K562 (cell line): ENCODE measurements around the gene ZSCAN22. TPM values are rescaled to one million over a fixed set of nuclear protein-coding genes. Genes with fewer than 3 reads are reported as not detected.

Source experiments
- AFF4 ChIP-seq: sonication (generic); formaldehyde crosslinking; IDR thresholded peaks from 2 replicates; pipeline ENCODE4 v1.8.0; 2023; ENCODE audit warnings: mild to moderate bottlenecking, missing genetic modification reagents
- ARNT ChIP-seq, 2 experiments: fragments of 450-650 bp; IDR thresholded peaks; 2 replicates each; pipeline ENCODE4 v1.6.1; 2016; ENCODE audit warnings: mild to moderate bottlenecking in 1 of 2
- CBFB ChIP-seq: sonication (generic); formaldehyde crosslinking; IDR thresholded peaks from 2 replicates; pipeline ENCODE4 v1.4.0; 2020; ENCODE audit warnings: mild to moderate bottlenecking, missing genetic modification reagents
- CEBPG ChIP-seq, 3 experiments: fragments of 200-800 bp in 1 of 3; sonication (Bioruptor generic) in 1 of 3; sonication (generic) in 1 of 3; formaldehyde crosslinking in 1 of 3; IDR thresholded peaks in 2 of 3; conservative IDR thresholded peaks in 1 of 3; 2 replicates each; pipeline versions ENCODE4 v1.6.1 to v1.8.0; 2016 to 2022; ENCODE audit warnings: missing compliant biosample characterization in 2 of 3, missing genetic modification characterization in 2 of 3, mild to moderate bottlenecking in 1 of 3, missing genetic modification reagents in 1 of 3
- CREB3 ChIP-seq: fragments of 450-650 bp; conservative IDR thresholded peaks from 2 replicates; pipeline ENCODE4 v1.6.1; 2016; ENCODE audit warnings: missing genetic modification characterization, low read depth, mild to moderate bottlenecking, missing compliant biosample characterization, moderate library complexity
- ELF1 ChIP-seq: fragments of 200-800 bp; sonication (Bioruptor generic); IDR thresholded peaks from 2 replicates; pipeline ENCODE4 v1.6.1; 2016; ENCODE audit warnings: missing genetic modification characterization, missing compliant biosample characterization
- FOXP1 ChIP-seq: sonication (generic); formaldehyde crosslinking; IDR thresholded peaks from 2 replicates; pipeline ENCODE4 v1.8.0; 2022; ENCODE audit warnings: mild to moderate bottlenecking, missing genetic modification reagents
- HEY1 ChIP-seq: fragments of 250-450 bp; sonication (Bioruptor Pico); IDR thresholded peaks from 2 replicates; pipeline ENCODE4 v1.5.0; 2020; ENCODE audit warnings: mild to moderate bottlenecking, moderate library complexity, borderline replicate concordance
- PBX2 ChIP-seq, 2 experiments: IDR thresholded peaks in 1 of 2; conservative IDR thresholded peaks in 1 of 2; 2 replicates each; pipeline ENCODE4 v1.6.1; 2016; ENCODE audit warnings: low read depth in 2 of 2, mild to moderate bottlenecking in 1 of 2, missing compliant biosample characterization in 1 of 2, missing genetic modification characterization in 1 of 2, moderate library complexity in 1 of 2
- POLR2H ChIP-seq: IDR thresholded peaks from 2 replicates; pipeline ENCODE4 v1.6.1; 2016; ENCODE audit warnings: missing genetic modification characterization, low read depth, mild to moderate bottlenecking, control low read depth, missing compliant biosample characterization, moderate library complexity
- PRDM10 ChIP-seq: fragments of 450-650 bp; IDR thresholded peaks from 2 replicates; pipeline ENCODE4 v1.6.1; 2018; ENCODE audit not compliant: partially characterized antibody
- SRSF1 ChIP-seq: fragments of 200-400 bp; formaldehyde crosslinking; IDR thresholded peaks from 2 replicates; pipeline ENCODE4 v1.6.1; 2017; ENCODE audit warnings: mild to moderate bottlenecking, low read depth, low read length, moderate library complexity
- WHSC1 ChIP-seq: IDR thresholded peaks from one replicate; pipeline ENCODE4 v1.6.1; 2012; ENCODE audit warnings: low read length, control low read depth, inconsistent platforms
- ZEB2 ChIP-seq: fragments of 450-650 bp; IDR thresholded peaks from 2 replicates; pipeline ENCODE4 v1.6.1; 2016
- polyA plus RNA-seq, 8 experiments: library from polyadenylated mRNA; depleted of rRNA in 4 of 8; stranded (reverse) in 5 of 8; unstranded in 3 of 8; fragments of >200 nt; fragmentation: Nextera tagmentation in 2 of 8; fragmentation: Illumina TruSeq in 1 of 8; extraction: Ambion mirVana in 2 of 8; extraction: Trizol in 1 of 8; gene quantifications; 2 replicates each; pipeline versions ENCODE4 v1.2.1 to v1.2.3, GENCODE V29; 2011 to 2014; ENCODE audit warnings: inconsistent platforms in 1 of 8, missing spikeins in 1 of 8
- total RNA-seq, 7 experiments: library from RNA; depleted of rRNA in 6 of 7; stranded (reverse); fragments of >200 nt in 6 of 7; fragmentation: Illumina TruSeq in 2 of 7; extraction: Trizol in 2 of 7; gene quantifications; 2 replicates each; pipeline versions ENCODE4 v1.2.1 to v1.2.3, GENCODE V29; 2011 to 2021; ENCODE audit warnings: low replicate concordance in 1 of 7

Gene ZSCAN22
- total and polyA plus RNA-seq, 9 of the 15 experiments (the other 6 are each of a cell fraction or from before 2014, with no cell fraction given): 0.98 to 5.3 (median 3.0) TPM

GRCh38 chr19:58279042-58279924 lies 47.5 kb upstream of the ZSCAN22 start (continued):
- TF ChIP-seq CEBPG (CRISPR knock-in tag; IDR thresholded peaks at IDR 0.05) (no peak), CEBPG (tag; conservative IDR thresholded peaks at IDR 0.05 in 1 of 2, IDR thresholded peaks at IDR 0.05 in 1 of 2) (no peak), ZEB2 (no peak), SRSF1 (no peak), PBX2 (CRISPR knock-in tag; IDR thresholded peaks at IDR 0.05; ENCODE audit: low read depth) (no peak), PBX2 (tag; conservative IDR thresholded peaks at IDR 0.05; ENCODE audit: low read depth) (no peak), FOXP1 (CRISPR knock-in tag) (peak; percentile 64; the same call in 1 of the 2 replicates), WHSC1 (no peak), CBFB (CRISPR knock-in tag) (no peak), AFF4 (peak; percentile 66), CREB3 (tag) (no peak), ELF1 (tag) (no peak), PRDM10 (no peak), POLR2H (tag) (no peak), ARNT (IDR thresholded peaks at IDR 0.05) (no peak), HEY1 (no peak)
